Stomach (tissue), 4 donors: ENCODE data around the gene IST1.

Experiments used
- EP300 ChIP-seq: sonication (generic); formaldehyde crosslinking; IDR thresholded peaks from one replicate; pipeline ENCODE4 v1.6.1; 2017; ENCODE audit warnings: antibody characterized with exemption
- TF ChIP-seq, protein P1 (sequence below), 7 experiments: fragments of 450-650 bp in 4 of 7; fragments of 200-600 bp in 3 of 7; sonication (generic) in 3 of 7; IDR thresholded peaks; one replicate each; pipeline ENCODE4 v1.5.1; 2016 to 2019; ENCODE audit warnings: antibody characterized with exemption in 7 of 7, control low read depth in 2 of 7, mild to moderate bottlenecking in 1 of 7

DNA sequence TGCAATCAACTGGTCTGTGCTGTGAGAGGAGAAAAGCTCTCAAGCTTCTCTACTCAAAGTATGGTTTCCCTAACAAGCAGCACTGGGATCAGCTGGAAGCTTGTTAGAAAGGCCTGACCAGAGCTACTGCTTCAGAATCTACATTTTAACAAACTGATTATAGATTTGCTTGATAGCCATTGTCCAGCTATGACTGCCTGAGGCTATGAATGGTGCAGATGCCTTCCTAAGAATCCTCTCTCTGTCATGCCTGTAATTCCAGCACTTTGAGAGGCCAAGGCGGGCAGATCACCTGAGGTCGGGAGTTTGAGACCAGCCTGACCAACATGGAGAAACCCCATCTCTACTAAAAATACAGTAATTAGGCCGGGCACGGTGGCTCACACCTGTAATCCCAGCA is 76.2 kb downstream of the IST1 start:
- TF ChIP-seq, protein P1, sequence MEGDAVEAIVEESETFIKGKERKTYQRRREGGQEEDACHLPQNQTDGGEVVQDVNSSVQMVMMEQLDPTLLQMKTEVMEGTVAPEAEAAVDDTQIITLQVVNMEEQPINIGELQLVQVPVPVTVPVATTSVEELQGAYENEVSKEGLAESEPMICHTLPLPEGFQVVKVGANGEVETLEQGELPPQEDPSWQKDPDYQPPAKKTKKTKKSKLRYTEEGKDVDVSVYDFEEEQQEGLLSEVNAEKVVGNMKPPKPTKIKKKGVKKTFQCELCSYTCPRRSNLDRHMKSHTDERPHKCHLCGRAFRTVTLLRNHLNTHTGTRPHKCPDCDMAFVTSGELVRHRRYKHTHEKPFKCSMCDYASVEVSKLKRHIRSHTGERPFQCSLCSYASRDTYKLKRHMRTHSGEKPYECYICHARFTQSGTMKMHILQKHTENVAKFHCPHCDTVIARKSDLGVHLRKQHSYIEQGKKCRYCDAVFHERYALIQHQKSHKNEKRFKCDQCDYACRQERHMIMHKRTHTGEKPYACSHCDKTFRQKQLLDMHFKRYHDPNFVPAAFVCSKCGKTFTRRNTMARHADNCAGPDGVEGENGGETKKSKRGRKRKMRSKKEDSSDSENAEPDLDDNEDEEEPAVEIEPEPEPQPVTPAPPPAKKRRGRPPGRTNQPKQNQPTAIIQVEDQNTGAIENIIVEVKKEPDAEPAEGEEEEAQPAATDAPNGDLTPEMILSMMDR (IDR thresholded peaks at IDR 0.05), result no peak
- TF ChIP-seq EP300, result no peak
